GM13976 (cell line): ENCODE data around the gene MYO1H.
"Not testable (repeated sequence)": the region's sequence is repeated elsewhere in the genome, so short reads cannot be mapped to it uniquely, and the experiment has no call there.

Source experiments
- DNase-seq: peaks from one replicate; pipeline ENCODE4 v3.0.0; 2012; ENCODE audit warnings: low spot score
- in situ Hi-C: fragments of 300-500 bp; cut with MboI; formaldehyde crosslinking; loops from one replicate; pipeline ENCODE4 v1.12.0; 2022; ENCODE audit warnings: low sequenced_read_pairs, mixed read lengths, inconsistent platforms; ENCODE audit not compliant: unreplicated experiment
- TF ChIP-seq, protein P1 (sequence below): IDR thresholded peaks from 2 replicates; pipeline ENCODE4 v1.5.1; 2012; ENCODE audit warnings: borderline replicate concordance, mild to moderate bottlenecking; ENCODE audit not compliant: insufficient read depth; ENCODE audit errors: extremely low read depth, missing control alignments, control extremely low read depth

MYO1H gene

DNA sequence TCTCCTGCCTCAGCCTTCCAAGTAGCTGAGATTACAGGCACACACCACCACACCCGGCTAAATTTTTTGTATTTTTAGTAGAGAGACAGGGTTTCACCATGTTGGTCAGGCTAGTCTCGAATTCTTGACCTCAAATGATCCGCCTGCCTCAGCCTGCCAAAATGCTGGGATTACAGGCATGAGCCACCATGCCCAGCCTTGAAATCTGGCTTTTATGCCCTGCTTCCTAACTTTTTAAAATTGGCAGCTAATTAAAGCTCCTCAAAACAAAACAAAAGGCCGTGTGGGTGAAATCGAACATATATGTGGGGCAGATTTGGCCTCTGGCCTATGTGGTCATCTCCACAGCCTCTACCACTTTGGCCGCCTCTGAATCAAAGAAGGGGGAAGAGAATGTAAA, 91.5 kb downstream of the MYO1H start:
- in situ Hi-C loops: no loop called here
- TF ChIP-seq, protein P1, sequence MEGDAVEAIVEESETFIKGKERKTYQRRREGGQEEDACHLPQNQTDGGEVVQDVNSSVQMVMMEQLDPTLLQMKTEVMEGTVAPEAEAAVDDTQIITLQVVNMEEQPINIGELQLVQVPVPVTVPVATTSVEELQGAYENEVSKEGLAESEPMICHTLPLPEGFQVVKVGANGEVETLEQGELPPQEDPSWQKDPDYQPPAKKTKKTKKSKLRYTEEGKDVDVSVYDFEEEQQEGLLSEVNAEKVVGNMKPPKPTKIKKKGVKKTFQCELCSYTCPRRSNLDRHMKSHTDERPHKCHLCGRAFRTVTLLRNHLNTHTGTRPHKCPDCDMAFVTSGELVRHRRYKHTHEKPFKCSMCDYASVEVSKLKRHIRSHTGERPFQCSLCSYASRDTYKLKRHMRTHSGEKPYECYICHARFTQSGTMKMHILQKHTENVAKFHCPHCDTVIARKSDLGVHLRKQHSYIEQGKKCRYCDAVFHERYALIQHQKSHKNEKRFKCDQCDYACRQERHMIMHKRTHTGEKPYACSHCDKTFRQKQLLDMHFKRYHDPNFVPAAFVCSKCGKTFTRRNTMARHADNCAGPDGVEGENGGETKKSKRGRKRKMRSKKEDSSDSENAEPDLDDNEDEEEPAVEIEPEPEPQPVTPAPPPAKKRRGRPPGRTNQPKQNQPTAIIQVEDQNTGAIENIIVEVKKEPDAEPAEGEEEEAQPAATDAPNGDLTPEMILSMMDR: no peak
- no peak for DNase-seq

DNA sequence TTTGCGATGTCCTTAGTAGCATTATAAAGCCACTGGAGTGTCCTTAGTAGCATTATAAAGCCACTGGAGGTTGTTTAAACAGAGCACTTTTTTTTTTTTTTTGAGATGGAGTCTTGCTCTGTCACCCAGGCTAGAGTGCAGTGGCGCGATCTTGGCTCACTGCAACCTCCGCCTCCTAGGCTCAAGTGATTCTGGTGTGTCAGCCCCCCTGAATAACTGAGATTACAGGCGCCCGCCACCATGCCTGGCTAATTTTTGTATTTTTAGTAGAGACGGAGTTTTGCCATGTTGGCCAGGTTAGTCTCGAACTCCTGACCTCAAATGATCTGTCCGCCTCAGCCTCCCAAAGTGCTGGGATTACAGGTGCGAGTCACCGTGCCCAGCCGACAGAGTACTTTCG, 92.3 kb downstream of the MYO1H start:
- DNase-seq, in situ Hi-C loops: not testable (repeated sequence)

DNA sequence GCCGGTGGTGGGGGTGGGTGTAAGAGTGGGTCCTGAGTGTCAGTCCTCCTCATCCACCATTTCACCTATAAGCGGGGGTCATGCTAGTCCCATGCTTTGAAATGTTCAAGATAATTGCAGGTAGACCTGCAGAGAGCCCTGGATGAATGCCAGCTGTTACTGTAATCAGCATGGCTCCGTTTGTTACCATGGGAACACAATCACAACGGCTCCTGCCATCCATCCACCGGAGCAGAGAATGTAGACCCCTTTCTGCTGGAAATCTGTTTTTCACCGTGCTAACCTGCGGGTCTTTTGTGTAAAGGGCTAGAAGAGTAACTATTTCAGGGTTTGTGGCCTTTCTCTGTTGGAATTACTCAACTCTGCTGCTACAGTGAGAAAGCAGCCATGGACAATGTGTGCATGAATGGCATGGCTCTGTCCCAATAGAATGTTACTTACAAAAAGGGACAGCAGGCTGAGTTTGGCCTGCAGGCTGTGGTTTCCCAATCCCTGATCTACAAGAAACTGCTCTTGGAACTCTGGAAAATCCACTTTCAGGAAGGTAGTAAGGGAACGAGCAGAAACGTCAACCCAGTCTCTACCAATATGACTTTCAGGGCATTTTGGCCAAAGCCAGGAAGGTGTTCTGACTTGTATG, 93.3 kb downstream of the MYO1H start:
- TF ChIP-seq, protein P1: no peak
- no peak for DNase-seq
- in situ Hi-C loops: no loop called here

DNA sequence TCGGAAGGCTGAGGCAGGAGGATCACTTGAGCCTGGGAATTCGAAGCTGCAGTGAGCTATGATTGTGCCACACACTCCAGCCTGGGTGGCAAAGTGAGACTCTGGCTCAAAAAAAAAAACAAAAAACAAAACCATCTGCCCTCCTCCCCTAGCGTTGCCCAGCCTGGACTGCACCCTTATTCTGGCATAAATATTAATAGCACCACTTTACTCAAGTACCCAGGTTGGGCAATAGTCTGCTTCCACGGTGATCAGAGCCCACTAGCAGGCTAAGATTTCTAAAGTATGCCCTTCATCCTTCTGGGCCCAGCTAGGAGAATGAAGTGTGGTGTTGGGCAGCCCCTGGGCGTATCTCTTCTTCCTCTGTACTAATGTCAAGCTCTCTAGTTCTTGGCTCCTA, 96.1 kb downstream of the MYO1H start:
- in situ Hi-C loops: no loop called here
- DNase-seq: no peak
- TF ChIP-seq, protein P1: no peak

DNA sequence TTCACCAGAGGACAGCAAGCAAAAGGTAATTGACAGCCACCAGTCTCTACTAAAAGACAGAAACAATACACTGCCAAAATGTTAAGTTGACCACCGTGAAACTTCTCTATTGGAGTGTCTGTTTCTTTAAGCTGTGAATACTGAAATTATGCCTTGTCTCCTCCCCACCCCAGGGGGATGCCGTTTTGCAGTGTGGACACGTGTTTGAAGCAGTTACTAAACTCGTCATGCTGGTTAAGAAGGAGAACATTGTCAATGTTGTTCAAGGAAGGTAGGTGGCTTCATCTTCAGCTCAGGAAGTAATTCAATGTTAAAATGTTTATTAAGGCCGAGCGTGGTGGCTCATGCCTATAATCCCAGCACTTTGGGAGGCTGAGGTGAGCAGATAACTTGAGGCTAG, 96.6 kb downstream of the MYO1H start:
- no peak for DNase-seq
- in situ Hi-C loops: no loop called here
- TF ChIP-seq, protein P1: no peak

DNA sequence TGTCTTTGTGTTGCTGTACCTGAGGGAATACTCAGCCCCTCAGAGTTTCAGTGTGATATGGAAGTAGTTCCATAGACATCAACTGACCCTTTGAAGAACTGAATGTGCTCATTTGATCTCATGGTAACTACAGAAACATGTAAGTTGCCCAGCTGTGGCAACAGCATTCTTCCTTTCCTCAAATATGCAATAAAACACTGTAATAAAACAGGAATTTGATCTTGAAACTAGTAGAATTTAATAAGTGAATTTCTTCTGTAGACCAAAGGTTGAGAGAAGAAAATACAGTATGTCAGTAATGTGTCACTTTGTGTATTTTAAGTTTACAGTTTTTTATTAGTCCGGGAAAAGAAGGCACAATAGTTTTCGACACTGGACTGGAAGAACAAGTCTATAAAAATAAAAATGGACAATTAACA, 97.5 kb downstream of the MYO1H start:
- in situ Hi-C loops: no loop called here
- no peak for DNase-seq
- TF ChIP-seq, protein P1: no peak

DNA sequence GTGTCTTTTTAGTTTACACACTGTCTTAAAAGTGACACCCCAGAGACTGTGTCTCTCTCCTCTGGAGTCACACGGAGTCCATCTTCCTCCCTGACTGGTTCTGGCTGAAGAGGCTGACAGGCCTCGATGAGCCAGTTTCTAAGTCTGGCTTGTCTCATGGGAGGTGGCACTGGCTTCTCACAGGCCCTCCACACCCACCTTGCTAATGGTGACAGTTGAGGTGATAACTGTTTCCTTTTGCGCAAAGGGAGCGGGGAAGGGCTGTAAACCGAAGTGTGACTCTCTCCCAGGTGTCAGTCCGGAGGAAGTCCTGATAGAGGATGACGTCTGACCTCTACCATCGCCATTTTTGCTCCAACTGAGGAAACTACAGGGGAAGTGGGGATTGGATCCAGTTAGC, 99.2 kb downstream of the MYO1H start:
- in situ Hi-C loops: no loop called here
- TF ChIP-seq, protein P1: no peak

More for the DNA sequence above, 99.2 kb downstream of the MYO1H start:
- no peak for DNase-seq
